Endothelial cell of umbilical vein (primary cell): ENCODE results near the gene BANK1. TPM values are rescaled to one million over a fixed set of nuclear protein-coding genes. Genes with fewer than 3 reads are reported as not detected.

ENCODE experiments used
- BruUV-seq: library from RNA; stranded (reverse); fragments of 400-500 nt; replicated peaks from 2 replicates; lab custom pipeline; 2021; lab: Mats Ljungman, UMichigan
- CTCF ChIA-PET: fragments of 300-600, 350-600 bp; sonication (Branson Sonifier 250); formaldehyde crosslinking; loops from one replicate; lab custom pipeline; 2021; ENCODE audit warnings: antibody characterized with exemption, inconsistent platforms; lab: Charles Lee
- POLR2A ChIA-PET: fragments of 300-600, 350-600 bp; sonication (Branson Sonifier 250); formaldehyde crosslinking; loops from one replicate; lab custom pipeline; 2021; ENCODE audit warnings: antibody characterized with exemption, inconsistent platforms; lab: Charles Lee
- DNase-seq: peaks from one replicate; pipeline ENCODE4 v3.0.0-alpha.2; 2011; ENCODE audit warnings: low read depth, low spot score
- FAIRE-seq: peaks from 2 replicates; lab custom pipeline; 2011; peaks lifted over from hg19 to GRCh38; lab: Jason Lieb, UNC
- H2AFZ ChIP-seq: 2 replicates; pipeline ENCODE4 v1.6.0; 2012; ENCODE audit warnings: low read depth, low read length, control low read depth, inconsistent platforms
- H3K27ac ChIP-seq: 2 replicates; pipeline ENCODE4 v1.5.1; 2011; ENCODE audit warnings: low read depth, mild to moderate bottlenecking, control low read depth, low read length, moderate library complexity; ENCODE audit not compliant: insufficient read depth
- H3K27me3 ChIP-seq, 2 experiments: 2 replicates each; pipeline versions ENCODE4 v1.6.0 to v1.6.1; 2011; ENCODE audit warnings: low read length in 2 of 2, mixed read lengths in 1 of 2; ENCODE audit not compliant: control insufficient read depth in 2 of 2, insufficient read depth in 2 of 2
- H3K36me3 ChIP-seq, 2 experiments: 2 replicates in 1 of 2; 3 replicates in 1 of 2; pipeline ENCODE4 v1.5.1; 2011; ENCODE audit warnings: low read length in 2 of 2, mild to moderate bottlenecking in 1 of 2, moderate library complexity in 1 of 2; ENCODE audit not compliant: control insufficient read depth in 2 of 2, insufficient read depth in 2 of 2; ENCODE audit errors: extremely low read depth in 1 of 2
- H3K4me1 ChIP-seq: 3 replicates; pipeline ENCODE4 v1.5.1; 2011; ENCODE audit warnings: mild to moderate bottlenecking, low read length; ENCODE audit not compliant: control insufficient read depth, insufficient read depth; ENCODE audit errors: extremely low read depth
- H3K4me2 ChIP-seq: 2 replicates; pipeline ENCODE4 v1.6.1; 2011; ENCODE audit warnings: low read length, control low read depth, mixed read lengths; ENCODE audit not compliant: insufficient read depth
- H3K4me3 ChIP-seq, 3 experiments: fragments of 200-600 bp in 1 of 3; sonication (generic), shearing (Covaris generic) in 1 of 3; replicated peaks in 1 of 3; 2 replicates each; pipeline ENCODE4 v1.5.1; 2011 to 2016; ENCODE audit warnings: control low read depth in 3 of 3, low read length in 3 of 3, mild to moderate bottlenecking in 2 of 3, inconsistent platforms in 1 of 3, low read depth in 1 of 3, moderate library complexity in 1 of 3; ENCODE audit not compliant: insufficient read depth in 1 of 3
- H3K79me2 ChIP-seq: 2 replicates; pipeline ENCODE4 v1.6.0; 2012; ENCODE audit warnings: low read length, inconsistent platforms; ENCODE audit not compliant: control insufficient read depth, insufficient read depth
- H3K9ac ChIP-seq: replicated peaks from 2 replicates; pipeline ENCODE3; 2011; ENCODE audit warnings: low read length, control low read depth; ENCODE audit not compliant: insufficient read depth; ENCODE audit errors: extremely low read depth
- H3K9me1 ChIP-seq: replicated peaks from 3 replicates; pipeline ENCODE4 v1.6.0; 2011; ENCODE audit warnings: mild to moderate bottlenecking, low read length; ENCODE audit not compliant: control insufficient read depth, insufficient read depth; ENCODE audit errors: extremely low read depth
- H3K9me3 ChIP-seq: replicated peaks from 2 replicates; pipeline ENCODE4 v1.5.1; 2012; ENCODE audit warnings: low read length, inconsistent platforms; ENCODE audit not compliant: control insufficient read depth, insufficient read depth
- H4K20me1 ChIP-seq: replicated peaks from 2 replicates; pipeline ENCODE3; 2011; ENCODE audit warnings: mild to moderate bottlenecking, low read length; ENCODE audit not compliant: control insufficient read depth, insufficient read depth; ENCODE audit errors: extremely low read depth
- CTCF ChIP-seq, 2 donors: IDR thresholded peaks; 1 replicate in 1 of 2; 2 replicates in 1 of 2; pipeline ENCODE4 v1.5.1; 2011; ENCODE audit warnings: low read length in 2 of 2, mild to moderate bottlenecking in 2 of 2, moderate library complexity in 2 of 2, control low read depth in 1 of 2, inconsistent platforms in 1 of 2, low read depth in 1 of 2; ENCODE audit not compliant: insufficient read depth in 1 of 2; ENCODE audit errors: extremely low read depth in 1 of 2
- EZH2 ChIP-seq: IDR thresholded peaks from 2 replicates; pipeline ENCODE4 v1.6.1; 2012; ENCODE audit warnings: borderline replicate concordance, low read depth, mild to moderate bottlenecking, moderate library complexity, low read length, inconsistent platforms; ENCODE audit not compliant: severe bottlenecking
- FOS ChIP-seq: IDR thresholded peaks from 2 replicates; pipeline ENCODE4 v1.6.1; 2011; ENCODE audit warnings: mild to moderate bottlenecking, low read length, moderate library complexity, borderline replicate concordance; ENCODE audit not compliant: insufficient read depth
- GATA2 ChIP-seq: IDR thresholded peaks from 2 replicates; pipeline ENCODE4 v1.7.0; 2011; ENCODE audit warnings: low read depth, mild to moderate bottlenecking, moderate library complexity, mixed read lengths, low read length; ENCODE audit not compliant: insufficient read length, insufficient read depth
- JUN ChIP-seq: IDR thresholded peaks from 2 replicates; pipeline ENCODE4 v1.6.1; 2011; ENCODE audit warnings: borderline replicate concordance, low read depth; ENCODE audit not compliant: insufficient read length, insufficient read depth
- MAX ChIP-seq: IDR thresholded peaks from 2 replicates; pipeline ENCODE4 v1.6.1; 2011; ENCODE audit not compliant: insufficient read depth, insufficient read length
- MYC ChIP-seq: IDR thresholded peaks from one replicate; pipeline ENCODE4 v1.6.1; 2011; ENCODE audit warnings: mild to moderate bottlenecking, low read depth, low read length
- POLR2A ChIP-seq: IDR thresholded peaks from 2 replicates; pipeline ENCODE4 v1.6.1; 2012; ENCODE audit warnings: low read depth, mild to moderate bottlenecking, control low read depth, low read length
- POLR2AphosphoS5 ChIP-seq: IDR thresholded peaks from 2 replicates; pipeline ENCODE4 v1.6.1; 2012; ENCODE audit warnings: low read depth, mild to moderate bottlenecking, control low read depth, low read length, moderate library complexity; ENCODE audit not compliant: insufficient read depth
- dilution Hi-C: fragments of 300-500 bp; cut with MboI; formaldehyde crosslinking; loops from one replicate; pipeline ENCODE4 v1.15.0; 2019; ENCODE audit warnings: low sequenced_read_pairs; ENCODE audit not compliant: extremely low pct_ligation_motif_present
- intact Hi-C: fragments of 100-400 bp; cut with micrococcal nuclease; formaldehyde crosslinking; loops from one replicate; pipeline ENCODE4 v1.10.0; 2022
- polyA plus RNA-seq, 4 experiments: library from polyadenylated mRNA; depleted of rRNA in 3 of 4; stranded (reverse) in 3 of 4; unstranded in 1 of 4; fragments of >200 nt; gene quantifications; 2 replicates each; pipeline versions ENCODE4 v1.2.1 to v1.2.3, GENCODE V29; 2011 to 2012; ENCODE audit warnings: missing spikeins in 1 of 4
- total RNA-seq: library from RNA; stranded (reverse); gene quantifications from 2 replicates; pipeline ENCODE4 v1.2.3, GENCODE V29; 2021

The BANK1 gene
- total and polyA plus RNA-seq, 2 donors (not counting 3 experiments of a cell fraction or from before 2014, with no cell fraction given), result 0.29 to 0.32 TPM

GRCh38 chr4:101983835-101984234 is 193.3 kb downstream of the BANK1 start:
- Histone ChIP-seq H2AFZ (no peak overlapping the region), H3K27me3 (no peaks in the 10 kb centered on the region), H3K4me1 (no peaks in the 10 kb centered on the region), H3K9me1 (no peaks in the 10 kb centered on the region), H3K79me2 (no peaks in the 10 kb centered on the region), H3K4me2 (no peak overlapping the region), H3K36me3 (no peaks in the 10 kb centered on the region), H3K27ac (no peak overlapping the region), H4K20me1 (no peaks in the 10 kb centered on the region), H3K9ac (no peak overlapping the region), H3K4me3 (no peak overlapping the region), H3K9me3 (no peaks in the 10 kb centered on the region)
- BruUV-seq, result no TSS peak
- intact Hi-C loops, result no loop called here
- ChIA-PET POLR2A (no interaction called here), CTCF (interaction anchor here (1.0 to 1.9 kb wide), 2 partner anchors 12 to 139 kb away, joined by 3 to 4 read pairs; no protein-coding TSS in a partner anchor)
- dilution Hi-C loops, result no loop called here
- FAIRE-seq, result no peak
- DNase-seq, result no peak
- no peak for TF ChIP-seq GATA2
- no peak for TF ChIP-seq JUN
- no peak for TF ChIP-seq EZH2
- no peak for TF ChIP-seq POLR2AphosphoS5
- no peak for TF ChIP-seq MAX
- no peak for TF ChIP-seq MYC
- TF ChIP-seq FOS, result no peak
- no peak for TF ChIP-seq CTCF (IDR thresholded peaks at IDR 0.05; ENCODE audit: extremely low read depth in 1 of 2, insufficient read depth in 1 of 2, low read depth in 1 of 2, low read length in 2 of 2)
- TF ChIP-seq POLR2A, result no peak
